Neural cell (in vitro differentiated cells): ENCODE results near the gene VSTM4. TPM values are rescaled to one million over a fixed set of nuclear protein-coding genes. Genes with fewer than 3 reads are reported as not detected.

Source experiments
- H2AFZ ChIP-seq: fragments of 200-600, 300-800 bp; sonication (generic), shearing (Covaris generic); 2 replicates; pipeline ENCODE4 v1.6.0; 2014; ENCODE audit warnings: low read depth, mild to moderate bottlenecking, antibody characterized with exemption, low read length, moderate library complexity
- H3F3A ChIP-seq: fragments of 200-600 bp; shearing (Covaris generic); 2 replicates; pipeline ENCODE4 v1.6.1; 2016; ENCODE audit warnings: mild to moderate bottlenecking, moderate library complexity, mixed read lengths, antibody characterized with exemption, low read length; ENCODE audit not compliant: insufficient read depth, poor library complexity, severe bottlenecking
- H3K27ac ChIP-seq: fragments of 200-600, 300-800 bp; sonication (generic), shearing (Covaris generic); 2 replicates; pipeline ENCODE4 v1.5.1; 2014; ENCODE audit warnings: mild to moderate bottlenecking, low read length, moderate library complexity
- H3K27me3 ChIP-seq: fragments of 300-800, 200-600 bp; sonication (generic), shearing (Covaris generic); 2 replicates; pipeline ENCODE4 v1.6.0; 2014; ENCODE audit warnings: mild to moderate bottlenecking, low read depth, low read length, moderate library complexity; ENCODE audit not compliant: insufficient read depth
- H3K36me3 ChIP-seq: fragments of 300-800, 200-600 bp; sonication (generic), shearing (Covaris generic); 2 replicates; pipeline ENCODE4 v1.5.1; 2014; ENCODE audit warnings: mild to moderate bottlenecking, antibody characterized with exemption, low read length, moderate library complexity; ENCODE audit not compliant: insufficient read depth
- H3K4me2 ChIP-seq: fragments of 300-800, 200-600 bp; sonication (generic), shearing (Covaris generic); 2 replicates; pipeline ENCODE4 v1.6.0; 2014; ENCODE audit warnings: mild to moderate bottlenecking, low read length
- H3K4me3 ChIP-seq: fragments of 300-800, 200-600 bp; sonication (generic), shearing (Covaris generic); 2 replicates; pipeline ENCODE4 v1.5.1; 2014; ENCODE audit warnings: mild to moderate bottlenecking, low read length, moderate library complexity
- H3K79me2 ChIP-seq: fragments of 200-600 bp; shearing (Covaris generic); replicated peaks from 2 replicates; pipeline ENCODE4 v1.6.0; 2014; ENCODE audit warnings: mild to moderate bottlenecking, low read length, moderate library complexity; ENCODE audit not compliant: insufficient read depth
- H3K9ac ChIP-seq: fragments of 300-800, 200-600 bp; sonication (generic), shearing (Covaris generic); 2 replicates; pipeline ENCODE4 v1.6.1; 2016; ENCODE audit warnings: mild to moderate bottlenecking, low read length, mixed read lengths
- H3K9me2 ChIP-seq: fragments of 200-600 bp; shearing (Covaris generic); 2 replicates; pipeline ENCODE4 v1.6.1; 2016; ENCODE audit warnings: mild to moderate bottlenecking, low read length, mixed read lengths; ENCODE audit not compliant: insufficient read depth
- H3K9me3 ChIP-seq: fragments of 200-600, 300-800 bp; sonication (generic), shearing (Covaris generic); 2 replicates; pipeline ENCODE4 v1.6.1; 2016; ENCODE audit warnings: mild to moderate bottlenecking, mixed run types, low read length, moderate library complexity, mixed read lengths
- H4K20me1 ChIP-seq: fragments of 200-600 bp; shearing (Covaris generic); 2 replicates; pipeline ENCODE4 v1.6.1; 2016; ENCODE audit warnings: mild to moderate bottlenecking, mixed run types; ENCODE audit not compliant: insufficient read depth
- EP300 ChIP-seq: fragments of 450-650 bp; conservative IDR thresholded peaks from 2 replicates; pipeline ENCODE4 v1.6.1; 2014; ENCODE audit warnings: antibody characterized with exemption, mild to moderate bottlenecking, moderate library complexity; ENCODE audit not compliant: poor library complexity, severe bottlenecking
- EZH2 ChIP-seq: fragments of 200-600, 300-800 bp; shearing (Covaris generic), sonication (generic); IDR thresholded peaks from 2 replicates; pipeline ENCODE4 v1.6.1; 2014; ENCODE audit warnings: antibody characterized with exemption, low read length, borderline replicate concordance, mild to moderate bottlenecking; ENCODE audit not compliant: insufficient read depth, poor library complexity, severe bottlenecking
- MXI1 ChIP-seq: fragments of 450-650 bp; conservative IDR thresholded peaks from 2 replicates; pipeline ENCODE4 v1.6.1; 2014; ENCODE audit warnings: antibody characterized with exemption, mild to moderate bottlenecking; ENCODE audit not compliant: poor library complexity, severe bottlenecking
- POLR2AphosphoS5 ChIP-seq: IDR thresholded peaks from 2 replicates; pipeline ENCODE4 v1.6.1; 2012
- RAD21 ChIP-seq: fragments of 450-650 bp; conservative IDR thresholded peaks from 2 replicates; pipeline ENCODE4 v1.6.1; 2014; ENCODE audit warnings: antibody characterized with exemption, mild to moderate bottlenecking, moderate library complexity
- SMC3 ChIP-seq: fragments of 450-650 bp; conservative IDR thresholded peaks from 2 replicates; pipeline ENCODE4 v1.6.1; 2014; ENCODE audit warnings: antibody characterized with exemption, mild to moderate bottlenecking, moderate library complexity; ENCODE audit not compliant: poor library complexity
- TAF1 ChIP-seq: IDR thresholded peaks from 2 replicates; pipeline ENCODE4 v1.6.1; 2012; ENCODE audit warnings: low read depth
- polyA plus RNA-seq: library from polyadenylated mRNA; depleted of rRNA; stranded (reverse); fragments of >200 nt; gene quantifications from 2 replicates; pipeline ENCODE4 v1.2.3, GENCODE V29; 2014
- TF ChIP-seq, protein P1 (sequence below): IDR thresholded peaks from 2 replicates; pipeline ENCODE4 v1.6.1; 2012; ENCODE audit warnings: borderline replicate concordance
- TF ChIP-seq, protein P2 (sequence below): fragments of 450-650 bp; IDR thresholded peaks from 2 replicates; pipeline ENCODE4 v1.5.1; 2014; ENCODE audit warnings: antibody characterized with exemption, mild to moderate bottlenecking, moderate library complexity; ENCODE audit not compliant: poor library complexity, severe bottlenecking

VSTM4 gene
- polyA plus RNA-seq, 1 donor from 2014 or later = 0.52 TPM

DNA sequence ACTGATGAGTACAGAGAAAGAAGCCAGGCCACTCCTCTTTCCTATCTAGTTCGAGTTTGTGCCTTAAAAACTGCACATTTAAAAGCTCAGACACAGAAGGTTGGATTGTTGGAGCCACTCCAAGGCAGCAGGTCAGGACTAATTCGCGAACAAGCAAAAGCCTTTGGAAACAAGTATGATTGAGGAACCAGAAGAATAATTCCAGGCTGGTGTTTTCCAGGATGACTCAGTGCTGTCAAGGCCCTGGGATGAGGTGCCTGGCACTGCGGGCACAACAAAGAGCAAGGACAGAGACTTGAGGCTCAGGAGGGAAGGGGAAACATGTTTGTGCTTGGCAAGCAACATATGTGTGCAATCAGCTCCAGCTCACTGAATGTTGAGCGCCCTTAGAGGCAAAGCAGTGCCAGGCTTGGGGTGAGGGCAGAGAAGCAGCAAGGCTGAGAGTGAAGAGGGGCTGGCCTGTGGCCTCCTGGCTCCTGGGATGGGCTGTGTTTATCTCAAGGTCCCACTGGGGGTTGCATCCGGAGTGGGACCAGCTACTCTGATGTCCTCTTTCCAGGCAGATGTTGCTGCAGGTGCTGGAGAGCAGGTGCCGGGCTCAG is 44.1 kb downstream of the VSTM4 start:
- H3K9me2 ChIP-seq = no peaks in the 10 kb centered on the region
- TF ChIP-seq MXI1 = no peak
- TF ChIP-seq, protein P1, sequence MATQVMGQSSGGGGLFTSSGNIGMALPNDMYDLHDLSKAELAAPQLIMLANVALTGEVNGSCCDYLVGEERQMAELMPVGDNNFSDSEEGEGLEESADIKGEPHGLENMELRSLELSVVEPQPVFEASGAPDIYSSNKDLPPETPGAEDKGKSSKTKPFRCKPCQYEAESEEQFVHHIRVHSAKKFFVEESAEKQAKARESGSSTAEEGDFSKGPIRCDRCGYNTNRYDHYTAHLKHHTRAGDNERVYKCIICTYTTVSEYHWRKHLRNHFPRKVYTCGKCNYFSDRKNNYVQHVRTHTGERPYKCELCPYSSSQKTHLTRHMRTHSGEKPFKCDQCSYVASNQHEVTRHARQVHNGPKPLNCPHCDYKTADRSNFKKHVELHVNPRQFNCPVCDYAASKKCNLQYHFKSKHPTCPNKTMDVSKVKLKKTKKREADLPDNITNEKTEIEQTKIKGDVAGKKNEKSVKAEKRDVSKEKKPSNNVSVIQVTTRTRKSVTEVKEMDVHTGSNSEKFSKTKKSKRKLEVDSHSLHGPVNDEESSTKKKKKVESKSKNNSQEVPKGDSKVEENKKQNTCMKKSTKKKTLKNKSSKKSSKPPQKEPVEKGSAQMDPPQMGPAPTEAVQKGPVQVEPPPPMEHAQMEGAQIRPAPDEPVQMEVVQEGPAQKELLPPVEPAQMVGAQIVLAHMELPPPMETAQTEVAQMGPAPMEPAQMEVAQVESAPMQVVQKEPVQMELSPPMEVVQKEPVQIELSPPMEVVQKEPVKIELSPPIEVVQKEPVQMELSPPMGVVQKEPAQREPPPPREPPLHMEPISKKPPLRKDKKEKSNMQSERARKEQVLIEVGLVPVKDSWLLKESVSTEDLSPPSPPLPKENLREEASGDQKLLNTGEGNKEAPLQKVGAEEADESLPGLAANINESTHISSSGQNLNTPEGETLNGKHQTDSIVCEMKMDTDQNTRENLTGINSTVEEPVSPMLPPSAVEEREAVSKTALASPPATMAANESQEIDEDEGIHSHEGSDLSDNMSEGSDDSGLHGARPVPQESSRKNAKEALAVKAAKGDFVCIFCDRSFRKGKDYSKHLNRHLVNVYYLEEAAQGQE = no peak
- TF ChIP-seq RAD21 = no peak
- no peak for TF ChIP-seq POLR2AphosphoS5
- TF ChIP-seq SMC3 = no peak
- no peak for TF ChIP-seq EP300
- TF ChIP-seq TAF1 = no peak
- TF ChIP-seq, protein P2, sequence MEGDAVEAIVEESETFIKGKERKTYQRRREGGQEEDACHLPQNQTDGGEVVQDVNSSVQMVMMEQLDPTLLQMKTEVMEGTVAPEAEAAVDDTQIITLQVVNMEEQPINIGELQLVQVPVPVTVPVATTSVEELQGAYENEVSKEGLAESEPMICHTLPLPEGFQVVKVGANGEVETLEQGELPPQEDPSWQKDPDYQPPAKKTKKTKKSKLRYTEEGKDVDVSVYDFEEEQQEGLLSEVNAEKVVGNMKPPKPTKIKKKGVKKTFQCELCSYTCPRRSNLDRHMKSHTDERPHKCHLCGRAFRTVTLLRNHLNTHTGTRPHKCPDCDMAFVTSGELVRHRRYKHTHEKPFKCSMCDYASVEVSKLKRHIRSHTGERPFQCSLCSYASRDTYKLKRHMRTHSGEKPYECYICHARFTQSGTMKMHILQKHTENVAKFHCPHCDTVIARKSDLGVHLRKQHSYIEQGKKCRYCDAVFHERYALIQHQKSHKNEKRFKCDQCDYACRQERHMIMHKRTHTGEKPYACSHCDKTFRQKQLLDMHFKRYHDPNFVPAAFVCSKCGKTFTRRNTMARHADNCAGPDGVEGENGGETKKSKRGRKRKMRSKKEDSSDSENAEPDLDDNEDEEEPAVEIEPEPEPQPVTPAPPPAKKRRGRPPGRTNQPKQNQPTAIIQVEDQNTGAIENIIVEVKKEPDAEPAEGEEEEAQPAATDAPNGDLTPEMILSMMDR = no peak
- TF ChIP-seq EZH2 = no peak

DNA sequence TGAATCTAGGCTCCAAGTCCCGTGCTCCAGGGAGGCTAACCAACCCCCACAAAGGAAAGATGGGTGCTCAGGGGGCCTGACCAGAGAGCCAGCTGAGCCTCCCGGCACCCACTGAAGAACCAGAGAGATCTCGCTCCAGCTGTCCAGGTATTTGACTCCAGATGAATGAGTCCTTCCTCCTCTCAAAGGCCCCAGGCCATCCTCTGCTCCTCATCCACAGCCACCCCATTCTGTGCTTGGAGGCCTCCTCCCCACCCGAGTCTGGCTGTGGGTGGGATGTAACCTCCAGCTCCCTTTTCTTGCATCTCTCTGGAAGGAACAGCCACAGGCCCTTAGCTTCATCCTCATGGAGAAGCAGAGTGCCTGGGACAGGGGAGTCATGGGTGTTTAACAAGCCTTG is 44.6 kb downstream of the VSTM4 start:
- no peaks in the 10 kb centered on the region for H4K20me1 ChIP-seq
- TF ChIP-seq EP300 (no peak), SMC3 (no peak), TAF1 (no peak), RAD21 (no peak), EZH2 (no peak), MXI1 (no peak)
- TF ChIP-seq, protein P2 = no peak
- TF ChIP-seq, protein P1 = no peak
- no peak overlapping the region for H3K4me2 ChIP-seq

More for the DNA sequence above, 44.1 kb downstream of the VSTM4 start:
- Histone ChIP-seq H3K9ac (no peak overlapping the region), H3K36me3 (no peaks in the 10 kb centered on the region), H4K20me1 (no peaks in the 10 kb centered on the region), H3K27ac (no peak overlapping the region), H3K27me3 (no peaks in the 10 kb centered on the region), H3K9me3 (peaks cover 2% of the 10 kb centered on the region), H3K4me3 (no peak overlapping the region), H3F3A (no peaks in the 10 kb centered on the region), H3K79me2 (no peaks in the 10 kb centered on the region), H3K4me2 (no peak overlapping the region), H2AFZ (no peak overlapping the region)

More for the DNA sequence above, 44.6 kb downstream of the VSTM4 start:
- Histone ChIP-seq H3K9ac (no peak overlapping the region), H2AFZ (no peak overlapping the region), H3K27me3 (no peaks in the 10 kb centered on the region), H3K9me3 (peaks cover 2% of the 10 kb centered on the region), H3K4me3 (no peak overlapping the region), H3K27ac (no peak overlapping the region), H3K79me2 (no peaks in the 10 kb centered on the region), H3F3A (no peaks in the 10 kb centered on the region), H3K36me3 (no peaks in the 10 kb centered on the region), H3K9me2 (no peaks in the 10 kb centered on the region)
